Smooth muscle cell (in vitro differentiated cells): ENCODE measurements around the gene ACTR8. TPM values are rescaled to one million over a fixed set of nuclear protein-coding genes. Genes with fewer than 3 reads are reported as not detected.

ENCODE experiments used
- DNase-seq: peaks from one replicate; lab custom pipeline; 2025; ENCODE audit not compliant: unreplicated experiment; lab: John Stamatoyannopoulos, UW
- H2AFZ ChIP-seq: fragments of 200-600 bp; sonication (generic); 2 replicates; pipeline ENCODE4 v1.6.0; 2016; ENCODE audit warnings: antibody characterized with exemption, low read depth, mild to moderate bottlenecking
- H3F3A ChIP-seq: fragments of 200-600 bp; sonication (generic); 2 replicates; pipeline ENCODE4 v1.6.0; 2017; ENCODE audit warnings: antibody characterized with exemption, low read depth
- H3K27ac ChIP-seq: fragments of 200-600 bp; sonication (generic); 2 replicates; pipeline ENCODE4 v1.5.1; 2016; ENCODE audit warnings: low read depth, mild to moderate bottlenecking
- H3K27me3 ChIP-seq: fragments of 200-600 bp; sonication (generic); 2 replicates; pipeline ENCODE4 v1.6.1; 2016; ENCODE audit warnings: low read depth, mild to moderate bottlenecking
- H3K36me3 ChIP-seq: fragments of 200-600 bp; sonication (generic); 2 replicates; pipeline ENCODE4 v1.5.1; 2016; ENCODE audit warnings: low read depth
- H3K4me1 ChIP-seq: fragments of 200-600 bp; sonication (generic); 2 replicates; pipeline ENCODE4 v1.5.1; 2016; ENCODE audit warnings: low read depth
- H3K4me2 ChIP-seq: fragments of 200-600 bp; sonication (generic); 2 replicates; pipeline ENCODE4 v1.6.0; 2016; ENCODE audit warnings: mild to moderate bottlenecking
- H3K4me3 ChIP-seq: fragments of 200-600 bp; sonication (generic); 2 replicates; pipeline ENCODE4 v1.5.1; 2016; ENCODE audit warnings: mild to moderate bottlenecking
- H3K79me2 ChIP-seq: fragments of 200-600 bp; sonication (generic); 2 replicates; pipeline ENCODE4 v1.6.0; 2016; ENCODE audit warnings: low read depth, mild to moderate bottlenecking
- H3K9ac ChIP-seq: fragments of 200-600 bp; sonication (generic); 2 replicates; pipeline ENCODE4 v1.6.0; 2016; ENCODE audit warnings: low read depth
- H3K9me3 ChIP-seq: fragments of 200-600 bp; sonication (generic); replicated peaks from 2 replicates; pipeline ENCODE4 v1.5.1; 2016; ENCODE audit warnings: low read depth
- H4K20me1 ChIP-seq: fragments of 200-600 bp; sonication (generic); 2 replicates; pipeline ENCODE4 v1.6.0; 2016; ENCODE audit warnings: low read depth
- WGBS: methylation state at CpG from one replicate; pipeline ENCODE4 v1.1.7; 2016; ENCODE audit warnings: low lambda C conversion rate; 5-methylcytosine and 5-hydroxymethylcytosine counted together
- polyA plus RNA-seq: library from polyadenylated mRNA; unstranded; fragments of >200 nt; fragmentation: Nextera tagmentation; extraction: Ambion mirVana; gene quantifications from 2 replicates; pipeline ENCODE4 v1.2.1, GENCODE V29; 2016
- total RNA-seq: library from RNA; depleted of rRNA; stranded (reverse); fragments of >200 nt; gene quantifications from 2 replicates; pipeline ENCODE4 v1.2.3, GENCODE V29; 2014
- TF ChIP-seq, protein P1 (sequence below): fragments of 200-600 bp; sonication (generic); IDR thresholded peaks from 2 replicates; pipeline ENCODE4 v1.5.1; 2017; ENCODE audit warnings: borderline replicate concordance, mild to moderate bottlenecking, antibody characterized with exemption; ENCODE audit not compliant: insufficient read depth, poor library complexity, severe bottlenecking

The ACTR8 gene
- total and polyA plus RNA-seq, 2 experiments from 2014 or later: 17.4 to 23.1 TPM

GRCh38 chr3:53919741-53920140 is 37.8 kb upstream of the ACTR8 start:
- TF ChIP-seq, protein P1, sequence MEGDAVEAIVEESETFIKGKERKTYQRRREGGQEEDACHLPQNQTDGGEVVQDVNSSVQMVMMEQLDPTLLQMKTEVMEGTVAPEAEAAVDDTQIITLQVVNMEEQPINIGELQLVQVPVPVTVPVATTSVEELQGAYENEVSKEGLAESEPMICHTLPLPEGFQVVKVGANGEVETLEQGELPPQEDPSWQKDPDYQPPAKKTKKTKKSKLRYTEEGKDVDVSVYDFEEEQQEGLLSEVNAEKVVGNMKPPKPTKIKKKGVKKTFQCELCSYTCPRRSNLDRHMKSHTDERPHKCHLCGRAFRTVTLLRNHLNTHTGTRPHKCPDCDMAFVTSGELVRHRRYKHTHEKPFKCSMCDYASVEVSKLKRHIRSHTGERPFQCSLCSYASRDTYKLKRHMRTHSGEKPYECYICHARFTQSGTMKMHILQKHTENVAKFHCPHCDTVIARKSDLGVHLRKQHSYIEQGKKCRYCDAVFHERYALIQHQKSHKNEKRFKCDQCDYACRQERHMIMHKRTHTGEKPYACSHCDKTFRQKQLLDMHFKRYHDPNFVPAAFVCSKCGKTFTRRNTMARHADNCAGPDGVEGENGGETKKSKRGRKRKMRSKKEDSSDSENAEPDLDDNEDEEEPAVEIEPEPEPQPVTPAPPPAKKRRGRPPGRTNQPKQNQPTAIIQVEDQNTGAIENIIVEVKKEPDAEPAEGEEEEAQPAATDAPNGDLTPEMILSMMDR: no peak
- WGBS: 92% methylated on average over 2 of the region's 2 CpGs
- no peak for DNase-seq

DNA sequence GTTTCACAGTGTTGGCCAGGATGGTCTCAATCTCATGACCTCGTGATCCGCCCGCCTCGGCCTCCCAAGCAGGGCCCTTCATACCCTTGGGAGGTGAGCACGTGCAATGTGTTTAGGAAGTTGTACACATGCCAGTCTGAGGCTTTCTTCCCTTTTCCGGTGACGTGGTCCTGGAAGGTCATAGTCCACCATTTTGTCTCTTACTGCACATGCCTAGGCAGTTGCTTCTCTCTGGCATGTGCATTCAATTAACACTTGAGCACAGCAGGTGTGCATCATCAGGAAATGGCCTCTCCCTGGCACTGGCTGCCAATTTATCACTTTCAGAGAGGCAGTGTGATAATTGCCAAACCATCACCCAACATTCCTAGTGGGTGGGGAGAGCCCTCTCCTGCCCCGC is 31.4 kb upstream of the ACTR8 start:
- Histone ChIP-seq H3K9me3 (no peaks in the 10 kb centered on the region), H3K4me3 (no peak overlapping the region), H3F3A (no peaks in the 10 kb centered on the region), H3K79me2 (no peaks in the 10 kb centered on the region), H3K4me2 (no peak overlapping the region), H3K27ac (no peak overlapping the region), H3K36me3 (no peaks in the 10 kb centered on the region), H3K4me1 (no peaks in the 10 kb centered on the region), H3K27me3 (peaks cover 51% of the 10 kb centered on the region), H2AFZ (no peak overlapping the region), H4K20me1 (no peaks in the 10 kb centered on the region), H3K9ac (no peak overlapping the region)
- TF ChIP-seq, protein P1: no peak
- no peak for DNase-seq
- WGBS: 91% methylated on average over 7 of the region's 8 CpGs

More at GRCh38 chr3:53919741-53920140, 37.8 kb upstream of the ACTR8 start:
- Histone ChIP-seq H3K27ac (no peak overlapping the region), H3K9ac (no peak overlapping the region), H4K20me1 (no peaks in the 10 kb centered on the region), H3K4me1 (no peaks in the 10 kb centered on the region), H3K9me3 (peaks cover 4% of the 10 kb centered on the region), H3K79me2 (no peaks in the 10 kb centered on the region), H3K36me3 (no peaks in the 10 kb centered on the region), H3F3A (no peaks in the 10 kb centered on the region), H3K4me2 (no peak overlapping the region), H2AFZ (no peak overlapping the region), H3K27me3 (peaks cover 39% of the 10 kb centered on the region), H3K4me3 (no peak overlapping the region)

DNA sequence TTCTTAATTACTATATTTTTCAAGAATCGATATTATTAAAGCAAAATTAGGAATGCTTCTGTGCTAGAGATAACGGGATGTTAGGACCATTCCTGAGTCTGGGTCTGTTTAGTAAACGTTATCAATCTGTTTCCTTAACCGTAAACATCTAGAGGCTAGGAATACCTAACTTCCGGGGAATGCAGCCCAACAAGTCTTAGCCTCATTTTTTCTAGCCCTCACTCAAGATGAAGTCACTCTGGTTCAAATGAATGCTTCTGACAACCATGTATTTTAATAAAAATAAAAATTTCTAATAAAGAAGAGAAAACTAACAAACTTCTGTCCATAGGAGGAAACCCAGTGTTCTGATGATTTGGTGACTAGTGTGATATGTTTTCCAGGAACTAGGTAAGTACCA is 20.8 kb upstream of the ACTR8 start:
- TF ChIP-seq, protein P1: no peak
- Histone ChIP-seq H3K9me3 (no peaks in the 10 kb centered on the region), H3K4me3 (no peak overlapping the region), H3K4me2 (no peak overlapping the region), H3K27me3 (peaks cover 14% of the 10 kb centered on the region), H2AFZ (no peak overlapping the region), H3K36me3 (no peaks in the 10 kb centered on the region), H3K4me1 (no peaks in the 10 kb centered on the region), H3K79me2 (no peaks in the 10 kb centered on the region), H4K20me1 (no peaks in the 10 kb centered on the region), H3F3A (no peaks in the 10 kb centered on the region), H3K27ac (no peak overlapping the region), H3K9ac (no peak overlapping the region)
- DNase-seq: no peak
- 63% methylated on average over 5 of the region's 5 CpGs for WGBS

GRCh38 chr3:53902067-53902466 is 20.1 kb upstream of the ACTR8 start:
- no peaks in the 10 kb centered on the region for H3K79me2 ChIP-seq
- H4K20me1 ChIP-seq: no peaks in the 10 kb centered on the region
- no peak overlapping the region for H3K27ac ChIP-seq
- H3F3A ChIP-seq: no peaks in the 10 kb centered on the region
- DNase-seq: no peak
- H3K4me2 ChIP-seq: no peak overlapping the region
- 75% methylated on average over 1 of the region's 1 CpG for WGBS
- H3K27me3 ChIP-seq: peaks cover 20% of the 10 kb centered on the region
- no peaks in the 10 kb centered on the region for H3K9me3 ChIP-seq
- TF ChIP-seq, protein P1: no peak
- H3K4me3 ChIP-seq: no peak overlapping the region
- H3K36me3 ChIP-seq: no peaks in the 10 kb centered on the region
- H3K4me1 ChIP-seq: no peaks in the 10 kb centered on the region
- H2AFZ ChIP-seq: no peak overlapping the region
- H3K9ac ChIP-seq: no peak overlapping the region
